ENCODE measurements around the gene NNMT.

- no peak for TF ChIP-seq CTCF (IDR thresholded peaks at IDR 0.05)
- no peak for TF ChIP-seq POLR2A (IDR thresholded peaks at IDR 0.05)
These were observed 63.1 kb downstream of the NNMT start for GRCh38 chr11:114359342-114359741.

Measured in prostate gland (tissue), 2 donors.